Measurements from ENCODE around the gene HOXD11. TPM values are rescaled to one million over a fixed set of nuclear protein-coding genes. Genes with fewer than 3 reads are reported as not detected.

Gene HOXD11
- total and polyA plus RNA-seq, 2 experiments from 2014 or later = 28.4 to 30.0 TPM

DNA sequence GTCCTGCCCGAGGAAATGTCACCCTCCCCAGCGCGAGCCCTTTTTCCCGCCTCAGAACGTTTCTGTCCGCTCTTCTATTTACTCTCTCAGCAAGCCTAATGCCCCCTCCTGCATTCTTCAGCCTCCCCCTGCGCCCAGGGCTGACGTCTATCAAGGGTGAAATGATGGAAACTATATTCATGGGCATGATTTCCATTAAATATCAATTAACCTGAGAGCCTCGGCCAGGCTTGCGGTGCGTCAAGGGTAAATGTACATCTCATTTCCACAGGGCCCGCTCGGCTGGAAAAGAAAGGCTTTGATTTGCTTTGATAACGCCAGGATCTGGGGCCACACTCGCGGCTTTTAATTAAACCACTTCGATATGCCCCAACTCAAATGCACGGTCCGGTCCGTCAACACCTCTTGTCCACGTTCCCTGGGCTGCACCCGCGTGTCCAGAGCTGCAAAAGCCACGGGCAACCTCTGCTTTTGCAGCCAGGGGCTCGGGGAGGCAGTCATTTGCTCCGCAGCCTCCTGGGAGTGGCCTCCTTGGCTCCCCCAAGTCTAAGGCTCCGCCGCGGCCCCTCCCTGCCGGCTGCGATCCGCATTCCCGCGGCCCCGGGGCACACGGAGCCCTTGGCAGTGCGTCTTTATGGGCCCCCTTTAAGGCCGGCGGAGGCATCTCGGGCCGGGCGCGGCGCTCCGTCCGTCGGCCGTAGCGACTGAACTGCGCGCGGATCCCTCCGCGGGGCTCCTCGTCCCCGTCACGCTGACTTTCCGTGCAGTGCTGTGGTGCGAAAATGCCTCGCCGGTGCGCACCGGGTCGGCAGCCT is 22.1 kb downstream of the HOXD11 start, which contains the start of gene HOXD8:
Gene HOXD8, plus strand, starts transcription at position 724 of the 815 bp plus-strand sequence. CDS start 662 bp downstream, outside the sequence.
- H2AFZ ChIP-seq = peak within 1 kb of the TSS; percentile 68
- in situ Hi-C loops (cut with MboI) = loop anchor here (5.0 to 10.0 kb wide), 3 partner anchors 508 to 1018 kb away; no protein-coding TSS in a partner anchor
- no peak for TF ChIP-seq EZH2 (IDR thresholded peaks at IDR 0.05; ENCODE audit: insufficient read depth, poor library complexity, severe bottlenecking)
- TF ChIP-seq EZH2phosphoT487 (IDR thresholded peaks at IDR 0.05; ENCODE audit: insufficient read depth, low read depth) = 0 out of 2 replicates have a peak, but pooled peaks have one; percentile 16
- H3K79me2 ChIP-seq (ENCODE audit: insufficient read depth) = peaks cover 65% of the 10 kb centered on the region
- peaks cover 29% of the 10 kb centered on the region for H3K4me1 ChIP-seq (ENCODE audit: insufficient read depth)
- H3K36me3 ChIP-seq (ENCODE audit: low read depth) = no peaks in the 10 kb centered on the region
- H3K27ac ChIP-seq = peak within 1 kb of the TSS; percentile 97
- peak within 1 kb of the TSS; percentile 97 for H3K9ac ChIP-seq
- H3K4me2 ChIP-seq (ENCODE audit: unreplicated experiment) = peak within 1 kb of the TSS; percentile 100
- H3K27me3 ChIP-seq (replicated peaks; ENCODE audit: insufficient read depth) = no peaks in the 10 kb centered on the region
- 0 to 1% methylated on average over 54 to 55 of the region's 64 CpGs for WGBS, 2 experiments (ENCODE audit: low coverage in 1 of 2, low lambda C conversion rate in 2 of 2, missing lambda C conversion rate in 2 of 2)
- no peaks in the 10 kb centered on the region for H4K20me1 ChIP-seq (ENCODE audit: insufficient read depth)
- DNase-seq = peak; percentile 96
- no peaks in the 10 kb centered on the region for H3K9me2 ChIP-seq (ENCODE audit: insufficient read depth)
- peak within 1 kb of the TSS; percentile 90 for H3K4me3 ChIP-seq
- H3F3A ChIP-seq (ENCODE audit: insufficient read depth) = peaks cover 50% of the 10 kb centered on the region
- H3K9me3 ChIP-seq (ENCODE audit: low read depth) = no peaks in the 10 kb centered on the region

DNA sequence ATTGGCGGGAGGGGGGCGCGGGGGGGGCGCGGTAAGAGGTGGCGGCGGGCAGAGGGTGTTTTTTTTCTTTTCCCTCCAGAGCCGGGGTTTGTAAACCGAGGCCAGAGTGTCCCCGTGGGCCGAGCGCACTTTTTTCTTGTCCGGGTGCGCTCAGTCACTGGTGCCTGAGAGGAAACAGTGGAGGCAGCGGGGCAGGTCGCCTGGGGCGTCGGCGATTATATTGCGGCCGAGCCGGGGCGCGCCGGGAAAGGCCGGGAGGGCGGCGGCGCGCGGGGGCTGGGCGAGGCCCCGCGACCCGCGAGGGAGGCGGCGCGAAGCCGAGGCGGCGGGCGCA is 22.7 kb downstream of the HOXD11 start:
- Histone ChIP-seq H3K9me3 (ENCODE audit: low read depth) (no peaks in the 10 kb centered on the region), H2AFZ (peak overlapping the region; percentile 68; the same call in 1 of the 2 replicates), H3K27ac (peak overlapping the region; percentile 97), H3K36me3 (ENCODE audit: low read depth) (no peaks in the 10 kb centered on the region), H3K9ac (peak overlapping the region; percentile 97), H3K4me2 (ENCODE audit: unreplicated experiment) (peak overlapping the region; percentile 97), H3K4me1 (ENCODE audit: insufficient read depth) (peaks cover 34% of the 10 kb centered on the region), H3K9me2 (ENCODE audit: insufficient read depth) (no peaks in the 10 kb centered on the region), H3F3A (ENCODE audit: insufficient read depth) (peaks cover 56% of the 10 kb centered on the region), H4K20me1 (ENCODE audit: insufficient read depth) (no peaks in the 10 kb centered on the region), H3K27me3 (replicated peaks; ENCODE audit: insufficient read depth) (no peaks in the 10 kb centered on the region), H3K4me3 (peak overlapping the region; percentile 90), H3K79me2 (ENCODE audit: insufficient read depth) (peaks cover 67% of the 10 kb centered on the region)
- DNase-seq = no peak
- TF ChIP-seq EZH2phosphoT487 (IDR thresholded peaks at IDR 0.05; ENCODE audit: insufficient read depth, low read depth) (no peak), EZH2 (IDR thresholded peaks at IDR 0.05; ENCODE audit: insufficient read depth, poor library complexity, severe bottlenecking) (no peak)
- in situ Hi-C loops (cut with MboI) = loop anchor here (5.0 to 10.0 kb wide), 3 partner anchors 508 to 1018 kb away; no protein-coding TSS in a partner anchor
- 0 to 1% methylated on average over 12 to 43 of the region's 43 CpGs for WGBS, 2 experiments (ENCODE audit: low coverage in 1 of 2, low lambda C conversion rate in 2 of 2, missing lambda C conversion rate in 2 of 2)

DNA sequence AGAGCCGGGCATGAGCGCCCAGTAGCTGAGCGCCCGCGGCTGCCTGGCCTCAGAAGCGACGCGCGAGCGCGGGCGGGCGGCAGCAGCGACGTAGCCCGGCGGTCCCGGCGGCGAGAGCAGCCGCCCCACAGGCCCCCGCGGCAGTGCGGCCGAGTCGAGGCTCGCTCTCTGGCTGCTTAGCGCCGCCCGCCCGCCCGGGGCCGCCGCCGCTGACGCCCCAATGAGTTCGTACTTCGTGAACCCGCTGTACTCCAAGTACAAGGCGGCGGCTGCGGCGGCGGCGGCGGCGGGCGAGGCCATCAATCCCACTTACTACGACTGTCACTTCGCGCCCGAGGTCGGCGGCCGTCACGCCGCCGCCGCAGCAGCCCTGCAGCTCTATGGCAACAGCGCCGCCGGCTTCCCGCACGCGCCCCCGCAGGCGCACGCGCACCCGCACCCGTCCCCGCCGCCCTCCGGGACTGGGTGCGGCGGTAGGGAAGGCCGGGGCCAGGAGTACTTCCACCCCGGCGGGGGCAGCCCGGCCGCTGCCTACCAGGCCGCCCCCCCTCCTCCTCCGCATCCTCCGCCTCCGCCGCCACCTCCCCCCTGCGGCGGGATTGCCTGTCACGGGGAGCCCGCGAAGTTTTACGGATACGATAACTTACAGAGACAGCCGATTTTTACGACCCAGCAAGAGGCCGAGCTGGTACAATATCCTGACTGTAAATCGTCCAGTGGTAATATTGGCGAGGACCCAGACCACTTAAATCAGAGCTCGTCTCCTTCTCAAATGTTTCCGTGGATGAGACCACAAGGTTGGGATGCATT is 23.3 kb downstream of the HOXD11 start:
- H3K9me2 ChIP-seq (ENCODE audit: insufficient read depth) = no peaks in the 10 kb centered on the region
- peaks cover 62% of the 10 kb centered on the region for H3F3A ChIP-seq (ENCODE audit: insufficient read depth)
- H4K20me1 ChIP-seq (ENCODE audit: insufficient read depth) = no peaks in the 10 kb centered on the region
- H3K4me2 ChIP-seq (ENCODE audit: unreplicated experiment) = peak overlapping the region; percentile 100
- H3K4me3 ChIP-seq = peak overlapping the region; percentile 90
- peaks cover 40% of the 10 kb centered on the region for H3K4me1 ChIP-seq (ENCODE audit: insufficient read depth)
- in situ Hi-C loops (cut with MboI) = no loop called here
- peak; percentile 86 for DNase-seq
- H3K36me3 ChIP-seq (ENCODE audit: low read depth) = no peaks in the 10 kb centered on the region
- peak overlapping the region; percentile 97 for H3K9ac ChIP-seq
- H3K27ac ChIP-seq = peak overlapping the region; percentile 97
- H3K27me3 ChIP-seq (replicated peaks; ENCODE audit: insufficient read depth) = no peaks in the 10 kb centered on the region
- 1 to 2% methylated on average over 9 to 74 of the region's 100 CpGs for WGBS, 2 experiments (ENCODE audit: low coverage in 1 of 2, low lambda C conversion rate in 2 of 2, missing lambda C conversion rate in 2 of 2)
- peak overlapping the region; percentile 22 for H2AFZ ChIP-seq
- no peaks in the 10 kb centered on the region for H3K9me3 ChIP-seq (ENCODE audit: low read depth)
- peaks cover 73% of the 10 kb centered on the region for H3K79me2 ChIP-seq (ENCODE audit: insufficient read depth)
- TF ChIP-seq EZH2phosphoT487 (IDR thresholded peaks at IDR 0.05; ENCODE audit: insufficient read depth, low read depth) (no peak), EZH2 (IDR thresholded peaks at IDR 0.05; ENCODE audit: insufficient read depth, poor library complexity, severe bottlenecking) (no peak)

Measured in GM23248 (cell line).